Measurements from ENCODE around the gene NME3. TPM values are rescaled to one million over a fixed set of nuclear protein-coding genes. Genes with fewer than 3 reads are reported as not detected.

Gene NME3
- total and polyA plus RNA-seq, 2 donors (not counting 3 experiments of a cell fraction or from before 2014, with no cell fraction given), result 38.2 to 74.4 TPM

DNA sequence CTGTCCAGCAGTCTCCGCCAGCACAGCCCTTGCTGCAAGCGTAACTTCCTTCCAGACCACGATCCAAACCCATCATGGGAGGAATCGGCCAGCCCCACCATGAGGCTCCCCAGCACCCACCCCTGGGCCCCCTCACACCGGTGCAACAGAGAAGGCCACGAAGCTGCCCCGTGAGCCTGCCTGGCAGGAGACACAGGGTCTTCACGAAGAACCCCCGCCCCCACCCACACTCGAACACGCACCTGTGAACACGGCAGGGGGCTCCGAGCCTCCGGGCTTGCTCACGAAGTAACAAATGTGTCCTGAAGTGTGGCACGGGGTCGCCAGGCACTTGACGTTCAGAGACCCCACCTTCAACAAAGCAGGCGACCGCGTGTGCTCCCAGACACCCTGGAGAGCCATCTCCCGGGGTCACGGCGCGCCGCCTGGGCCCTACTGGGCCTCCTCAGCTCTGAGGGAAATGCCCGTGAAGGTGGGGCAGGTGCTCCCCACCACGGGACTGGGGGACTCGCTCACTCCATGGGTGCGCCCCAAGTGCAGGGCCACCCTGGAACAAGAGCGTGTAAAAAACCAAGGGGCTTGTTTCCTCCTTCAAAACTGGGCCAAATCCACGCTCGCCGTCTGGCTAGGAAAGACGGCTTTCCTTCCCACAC lies 47.7 kb upstream of the NME3 start:
- Histone ChIP-seq H3K4me2 (ENCODE audit: insufficient read depth, low read length) (no peak overlapping the region), H2AFZ (ENCODE audit: low read depth, low read length) (no peak overlapping the region), H3K9me3 (replicated peaks; ENCODE audit: control insufficient read depth, insufficient read depth, low read length) (no peaks in the 10 kb centered on the region), H3K4me3 (replicated peaks in 1 of 3; ENCODE audit: insufficient read depth in 1 of 3, low read depth in 1 of 3, low read length in 3 of 3) (no peak overlapping the region), H3K9me1 (replicated peaks; ENCODE audit: control insufficient read depth, extremely low read depth, insufficient read depth, low read length) (no peaks in the 10 kb centered on the region), H3K4me1 (ENCODE audit: control insufficient read depth, extremely low read depth, insufficient read depth, low read length) (no peaks in the 10 kb centered on the region), H3K36me3 (ENCODE audit: control insufficient read depth in 2 of 2, extremely low read depth in 1 of 2, insufficient read depth in 2 of 2, low read length in 2 of 2) (peaks cover 0 to 36% of the 10 kb centered on the region in 2 experiments), H3K79me2 (ENCODE audit: control insufficient read depth, insufficient read depth, low read length) (no peaks in the 10 kb centered on the region), H3K9ac (replicated peaks; ENCODE audit: extremely low read depth, insufficient read depth, low read length) (no peak overlapping the region), H3K27ac (ENCODE audit: insufficient read depth, low read depth, low read length) (no peak overlapping the region), H4K20me1 (replicated peaks; ENCODE audit: control insufficient read depth, extremely low read depth, insufficient read depth, low read length) (no peaks in the 10 kb centered on the region), H3K27me3 (ENCODE audit: control insufficient read depth in 2 of 2, insufficient read depth in 2 of 2, low read length in 2 of 2) (no peaks in the 10 kb centered on the region)
- DNase-seq (ENCODE audit: low read depth, low spot score) (no peak), FAIRE-seq (no peak)
- POLR2A ChIA-PET, result no interaction called here
- TF ChIP-seq EZH2 (IDR thresholded peaks at IDR 0.05; ENCODE audit: borderline replicate concordance, low read depth, low read length, severe bottlenecking), result no peak
- intact Hi-C loops (cut with micrococcal nuclease) (no loop called here), dilution Hi-C loops (cut with MboI; ENCODE audit: extremely low pct_ligation_motif_present, low sequenced_read_pairs) (no loop called here)
- no TSS peak for BruUV-seq (replicated peaks)
- CTCF ChIA-PET, result no interaction called here

DNA sequence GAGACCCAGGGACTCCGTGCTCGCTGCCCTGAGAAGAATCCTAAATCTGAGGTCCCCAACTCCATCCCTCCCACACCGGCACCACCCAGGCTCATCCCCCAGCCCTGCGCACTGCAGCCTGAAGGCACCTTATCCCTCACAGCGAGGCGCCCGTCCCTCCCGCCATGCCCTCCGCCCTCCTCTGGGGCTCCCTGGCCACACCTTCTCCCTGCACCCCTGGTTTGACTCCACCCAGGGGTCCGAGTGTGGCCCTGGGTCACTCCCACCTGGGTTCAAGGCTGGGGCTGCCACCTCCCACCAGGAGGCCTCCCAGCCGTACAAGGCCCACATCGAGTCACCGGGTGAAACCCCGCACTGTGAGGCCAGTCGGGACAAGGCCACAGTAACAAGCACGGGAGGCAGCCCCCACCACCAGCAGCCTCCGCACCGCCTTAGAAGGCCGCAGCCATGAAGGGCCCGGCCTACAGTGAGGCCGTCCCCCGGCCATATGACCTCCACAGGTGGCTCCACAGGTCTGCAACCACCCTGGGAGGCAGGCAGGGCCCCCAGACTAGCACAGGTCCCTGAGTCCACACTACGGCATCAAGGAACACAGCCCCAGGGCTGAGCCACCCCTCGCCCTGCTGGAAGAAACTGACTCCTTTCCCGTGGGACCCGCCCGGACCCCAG lies 47.0 kb upstream of the NME3 start:
- Histone ChIP-seq H3K9me3 (replicated peaks; ENCODE audit: control insufficient read depth, insufficient read depth, low read length) (no peaks in the 10 kb centered on the region), H3K27me3 (ENCODE audit: control insufficient read depth in 2 of 2, insufficient read depth in 2 of 2, low read length in 2 of 2) (no peaks in the 10 kb centered on the region), H3K9me1 (replicated peaks; ENCODE audit: control insufficient read depth, extremely low read depth, insufficient read depth, low read length) (no peaks in the 10 kb centered on the region), H3K79me2 (ENCODE audit: control insufficient read depth, insufficient read depth, low read length) (no peaks in the 10 kb centered on the region), H4K20me1 (replicated peaks; ENCODE audit: control insufficient read depth, extremely low read depth, insufficient read depth, low read length) (no peaks in the 10 kb centered on the region), H3K4me2 (ENCODE audit: insufficient read depth, low read length) (no peak overlapping the region), H3K36me3 (ENCODE audit: control insufficient read depth in 2 of 2, extremely low read depth in 1 of 2, insufficient read depth in 2 of 2, low read length in 2 of 2) (peaks cover 0 to 39% of the 10 kb centered on the region in 2 experiments), H3K4me3 (replicated peaks in 1 of 3; ENCODE audit: insufficient read depth in 1 of 3, low read depth in 1 of 3, low read length in 3 of 3) (no peak overlapping the region), H3K4me1 (ENCODE audit: control insufficient read depth, extremely low read depth, insufficient read depth, low read length) (no peaks in the 10 kb centered on the region), H3K9ac (replicated peaks; ENCODE audit: extremely low read depth, insufficient read depth, low read length) (no peak overlapping the region), H3K27ac (ENCODE audit: insufficient read depth, low read depth, low read length) (no peak overlapping the region), H2AFZ (ENCODE audit: low read depth, low read length) (no peak overlapping the region)
- dilution Hi-C loops (cut with MboI; ENCODE audit: extremely low pct_ligation_motif_present, low sequenced_read_pairs) (no loop called here), intact Hi-C loops (cut with micrococcal nuclease) (no loop called here)
- TF ChIP-seq POLR2A (IDR thresholded peaks at IDR 0.05; ENCODE audit: low read depth, low read length), result no peak
- TF ChIP-seq, protein P1, sequence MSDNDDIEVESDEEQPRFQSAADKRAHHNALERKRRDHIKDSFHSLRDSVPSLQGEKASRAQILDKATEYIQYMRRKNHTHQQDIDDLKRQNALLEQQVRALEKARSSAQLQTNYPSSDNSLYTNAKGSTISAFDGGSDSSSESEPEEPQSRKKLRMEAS (IDR thresholded peaks at IDR 0.05; ENCODE audit: insufficient read depth, insufficient read length), result no peak
- no peak for TF ChIP-seq MYC (IDR thresholded peaks at IDR 0.05; ENCODE audit: low read depth, low read length)
- TF ChIP-seq JUN (IDR thresholded peaks at IDR 0.05; ENCODE audit: borderline replicate concordance, insufficient read depth, insufficient read length, low read depth), result no peak
- no peak for TF ChIP-seq EZH2 (IDR thresholded peaks at IDR 0.05; ENCODE audit: borderline replicate concordance, low read depth, low read length, severe bottlenecking)
- TF ChIP-seq FOS (IDR thresholded peaks at IDR 0.05; ENCODE audit: borderline replicate concordance, insufficient read depth, low read length), result no peak
- TF ChIP-seq POLR2AphosphoS5 (IDR thresholded peaks at IDR 0.05; ENCODE audit: insufficient read depth, low read depth, low read length), result no peak
- TF ChIP-seq, protein P2, sequence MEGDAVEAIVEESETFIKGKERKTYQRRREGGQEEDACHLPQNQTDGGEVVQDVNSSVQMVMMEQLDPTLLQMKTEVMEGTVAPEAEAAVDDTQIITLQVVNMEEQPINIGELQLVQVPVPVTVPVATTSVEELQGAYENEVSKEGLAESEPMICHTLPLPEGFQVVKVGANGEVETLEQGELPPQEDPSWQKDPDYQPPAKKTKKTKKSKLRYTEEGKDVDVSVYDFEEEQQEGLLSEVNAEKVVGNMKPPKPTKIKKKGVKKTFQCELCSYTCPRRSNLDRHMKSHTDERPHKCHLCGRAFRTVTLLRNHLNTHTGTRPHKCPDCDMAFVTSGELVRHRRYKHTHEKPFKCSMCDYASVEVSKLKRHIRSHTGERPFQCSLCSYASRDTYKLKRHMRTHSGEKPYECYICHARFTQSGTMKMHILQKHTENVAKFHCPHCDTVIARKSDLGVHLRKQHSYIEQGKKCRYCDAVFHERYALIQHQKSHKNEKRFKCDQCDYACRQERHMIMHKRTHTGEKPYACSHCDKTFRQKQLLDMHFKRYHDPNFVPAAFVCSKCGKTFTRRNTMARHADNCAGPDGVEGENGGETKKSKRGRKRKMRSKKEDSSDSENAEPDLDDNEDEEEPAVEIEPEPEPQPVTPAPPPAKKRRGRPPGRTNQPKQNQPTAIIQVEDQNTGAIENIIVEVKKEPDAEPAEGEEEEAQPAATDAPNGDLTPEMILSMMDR (IDR thresholded peaks at IDR 0.05; ENCODE audit: extremely low read depth in 1 of 2, insufficient read depth in 1 of 2, low read depth in 1 of 2, low read length in 2 of 2), result no peak
- TF ChIP-seq GATA2 (IDR thresholded peaks at IDR 0.05; ENCODE audit: insufficient read depth, insufficient read length, low read depth, low read length), result no peak
- FAIRE-seq (no peak), DNase-seq (ENCODE audit: low read depth, low spot score) (no peak)
- ChIA-PET POLR2A (no interaction called here), CTCF (no interaction called here)
- BruUV-seq (replicated peaks), result no TSS peak

Data from endothelial cell of umbilical vein (primary cell).